Pulmonary artery endothelial cell (primary cell): ENCODE results near the gene IL1A. TPM values are rescaled to one million over a fixed set of nuclear protein-coding genes. Genes with fewer than 3 reads are reported as not detected.
A peak's percentile ranks its signal among the peaks of the same experiment; 100 is the strongest.

Experiments
- DNase-seq: peaks from one replicate; pipeline ENCODE4 v3.0.0-alpha.2; 2011; ENCODE audit warnings: low read depth, low spot score
- total RNA-seq: library from RNA; depleted of rRNA; stranded (reverse); fragments of >200 nt; gene quantifications from 2 replicates; pipeline ENCODE4 v1.2.3, GENCODE V29; 2014

Gene IL1A
- total RNA-seq, 1 donor from 2014 or later: 0.73 TPM

GRCh38 chr2:112793449-112793978 is 9.2 kb upstream of the IL1A start:
- no peak for DNase-seq

GRCh38 chr2:112792419-112792818 is 8.1 kb upstream of the IL1A start:
- DNase-seq: no peak

- DNase-seq: no peak
These were observed 7.5 kb upstream of the IL1A start for GRCh38 chr2:112791693-112792230.

GRCh38 chr2:112791019-112791418 is 6.7 kb upstream of the IL1A start:
- no peak for DNase-seq

- DNase-seq: no peak
These were observed 6.0 kb upstream of the IL1A start for GRCh38 chr2:112790305-112790704.

- no peak for DNase-seq
These were observed 4.9 kb upstream of the IL1A start for GRCh38 chr2:112789186-112789585.

- no peak for DNase-seq
These were observed 4.4 kb upstream of the IL1A start for GRCh38 chr2:112788653-112789052.

- DNase-seq: no peak
These were observed 3.6 kb upstream of the IL1A start for GRCh38 chr2:112787729-112788393.

- peak; percentile 66 for DNase-seq
These were observed 3.0 kb upstream of the IL1A start for GRCh38 chr2:112787294-112787693.

- peak; percentile 22 for DNase-seq
These were observed 1.0 kb downstream of the IL1A start for GRCh38 chr2:112783187-112783714.

GRCh38 chr2:112782234-112782799 is 2.0 kb downstream of the IL1A start:
- DNase-seq: no peak

- no peak for DNase-seq
These were observed 4.7 kb downstream of the IL1A start for GRCh38 chr2:112779598-112779997.

- DNase-seq: no peak
These were observed 7.3 kb downstream of the IL1A start for GRCh38 chr2:112777036-112777435.

GRCh38 chr2:112776113-112776512 is 8.2 kb downstream of the IL1A start:
- DNase-seq: no peak

GRCh38 chr2:112774536-112775285 is 9.6 kb downstream of the IL1A start:
- no peak for DNase-seq

GRCh38 chr2:112773556-112773955 is 10.7 kb downstream of the IL1A start:
- no peak for DNase-seq

GRCh38 chr2:112772911-112773475 is 11.3 kb downstream of the IL1A start:
- no peak for DNase-seq

GRCh38 chr2:112772322-112772721 is 12.0 kb downstream of the IL1A start:
- no peak for DNase-seq

GRCh38 chr2:112768432-112768831 is 15.9 kb downstream of the IL1A start:
- DNase-seq: no peak

GRCh38 chr2:112767693-112768330 is 16.5 kb downstream of the IL1A start:
- no peak for DNase-seq

- DNase-seq: no peak
These were observed 19.0 kb downstream of the IL1A start for GRCh38 chr2:112765251-112765650.
